Upper lobe of right lung (tissue), 1 donor: ENCODE results near the gene SMIM33. TPM values are rescaled to one million over a fixed set of nuclear protein-coding genes. Genes with fewer than 3 reads are reported as not detected.

Source experiments
- ATAC-seq: fragments of 200-7000 bp; cut with Tn5 transposase; one replicate; pipeline ENCODE4 v1.9.1; 2020; ENCODE audit warnings: mild to moderate bottlenecking, moderate library complexity
- DNase-seq: peaks from one replicate; pipeline ENCODE4 v3.0.0-alpha.2; 2020
- H3K27ac ChIP-seq: fragments of 200-600 bp; one replicate; pipeline ENCODE4 v1.8.0; 2022
- H3K27me3 ChIP-seq: fragments of 200-600 bp; one replicate; pipeline ENCODE4 v1.8.0; 2022; ENCODE audit warnings: mild to moderate bottlenecking
- H3K36me3 ChIP-seq: fragments of 200-600 bp; one replicate; pipeline ENCODE4 v1.8.0; 2022
- H3K4me1 ChIP-seq: fragments of 200-600 bp; one replicate; pipeline ENCODE4 v1.8.0; 2022
- H3K4me3 ChIP-seq: fragments of 200-600 bp; one replicate; pipeline ENCODE4 v1.8.0; 2022; ENCODE audit warnings: mild to moderate bottlenecking
- H3K9me3 ChIP-seq: fragments of 200-600 bp; one replicate; pipeline ENCODE4 v1.8.0; 2022
- CTCF ChIP-seq: fragments of 200-600 bp; IDR thresholded peaks from one replicate; pipeline ENCODE4 v1.8.0; 2022; ENCODE audit warnings: antibody characterized with exemption
- intact Hi-C: fragments of 100-400 bp; cut with DNase I; formaldehyde crosslinking; loops from one replicate; pipeline ENCODE4 v1.11.0; 2022
- total RNA-seq: library from RNA; stranded (reverse); fragmentation: NEBNext Ultra II Directional; extraction: Animal tissue kit (Norgen Biotek cat#: 25700); gene quantifications from one replicate; pipeline ENCODE4 v1.2.1, GENCODE V29; 2021
- donor health status: DM: no; HTN: yes; CAD: no; lungs with severe emphysema.

Gene SMIM33
- total RNA-seq, 1 donor from 2014 or later = not detected

DNA sequence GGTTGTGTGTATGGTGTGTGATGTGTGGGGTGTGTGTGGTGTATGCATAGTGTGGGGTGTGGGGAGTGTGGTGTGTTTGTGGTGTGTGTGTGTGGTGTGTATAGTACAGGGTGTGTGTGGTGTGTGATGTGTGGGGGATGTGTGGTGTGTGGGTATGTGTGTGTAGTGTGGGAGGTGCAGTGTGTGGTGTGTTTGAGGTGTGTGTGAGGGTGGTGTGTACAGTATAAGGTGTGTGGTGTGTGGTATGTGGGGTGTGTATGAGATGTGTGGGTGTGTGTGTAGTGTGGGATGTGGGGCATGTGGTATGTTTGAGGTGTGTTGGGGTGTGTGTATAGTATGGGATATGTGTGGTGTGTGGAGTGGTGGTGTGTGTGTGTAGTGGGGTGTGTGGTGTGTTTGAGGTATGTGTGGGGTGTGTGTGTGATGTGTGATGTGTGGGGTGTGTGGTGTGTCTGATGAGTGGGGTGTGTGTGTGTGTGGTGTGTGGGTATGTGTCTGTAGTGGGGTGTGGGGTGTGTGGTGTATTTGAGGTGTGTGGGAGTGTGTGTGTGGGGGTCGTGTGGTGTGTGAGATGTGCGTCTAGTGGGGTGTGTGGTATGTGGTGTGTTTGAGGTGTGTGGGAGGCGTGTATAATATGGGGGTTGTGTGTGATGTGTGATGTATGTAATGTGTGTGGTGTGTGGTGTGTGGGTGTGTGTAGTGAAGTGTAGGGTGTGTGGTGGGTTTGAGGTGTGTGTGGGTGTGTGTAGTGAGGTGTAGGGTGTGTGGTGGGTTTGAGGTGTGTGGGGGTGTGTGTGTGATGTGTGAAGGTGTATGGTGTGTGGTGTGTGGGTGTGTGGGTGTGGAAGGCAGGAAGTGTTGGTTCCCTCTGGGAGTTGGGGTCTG is 16.9 kb upstream of the SMIM33 start:
- ATAC-seq (peak; percentile 19), DNase-seq (peak; percentile 27)
- Histone ChIP-seq H3K36me3 (no peaks in the 10 kb centered on the region), H3K9me3 (no peaks in the 10 kb centered on the region), H3K4me3 (no peak overlapping the region), H3K27me3 (no peaks in the 10 kb centered on the region), H3K4me1 (peaks cover 4% of the 10 kb centered on the region), H3K27ac (no peak overlapping the region)
- TF ChIP-seq CTCF = no peak
- intact Hi-C loops = no loop called here

GRCh38 chr5:139454568-139455290 is 16.1 kb upstream of the SMIM33 start:
- no peaks in the 10 kb centered on the region for H3K27me3 ChIP-seq
- DNase-seq (peak; percentile 33), ATAC-seq (no peak)
- H3K27ac ChIP-seq = no peak overlapping the region
- TF ChIP-seq CTCF = no peak
- H3K36me3 ChIP-seq = no peaks in the 10 kb centered on the region
- H3K4me3 ChIP-seq = no peak overlapping the region
- no peaks in the 10 kb centered on the region for H3K9me3 ChIP-seq
- H3K4me1 ChIP-seq = peaks cover 8% of the 10 kb centered on the region
- intact Hi-C loops = no loop called here

GRCh38 chr5:139456776-139457175 is 14.0 kb upstream of the SMIM33 start:
- Histone ChIP-seq H3K36me3 (no peaks in the 10 kb centered on the region), H3K9me3 (no peaks in the 10 kb centered on the region), H3K27ac (no peak overlapping the region), H3K4me3 (no peak overlapping the region), H3K4me1 (peaks cover 11% of the 10 kb centered on the region), H3K27me3 (no peaks in the 10 kb centered on the region)
- intact Hi-C loops = no loop called here
- DNase-seq (no peak), ATAC-seq (no peak)
- no peak for TF ChIP-seq CTCF

DNA sequence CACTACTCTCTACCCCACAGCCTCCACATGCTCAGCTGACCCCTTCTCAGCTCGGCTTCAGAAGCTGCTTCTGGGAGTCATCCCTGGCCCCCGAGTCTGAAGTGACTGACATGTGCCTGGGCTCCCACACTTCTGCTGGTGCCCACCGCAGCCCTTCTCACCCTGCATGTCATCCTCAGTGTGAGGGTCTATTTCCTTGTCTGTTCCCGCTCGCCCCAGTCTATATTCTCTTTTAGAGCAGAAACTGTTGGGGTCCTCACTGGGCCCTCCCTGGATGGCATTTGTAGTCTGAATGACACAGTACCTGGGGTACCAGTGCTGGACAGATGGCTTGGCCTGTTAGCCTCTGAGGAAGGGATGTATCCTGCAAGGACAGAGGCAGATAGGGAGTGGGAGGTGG is 13.6 kb upstream of the SMIM33 start:
- intact Hi-C loops = no loop called here
- DNase-seq = no peak
- no peaks in the 10 kb centered on the region for H3K9me3 ChIP-seq
- TF ChIP-seq CTCF = no peak
- peaks cover 11% of the 10 kb centered on the region for H3K4me1 ChIP-seq
- no peak overlapping the region for H3K4me3 ChIP-seq
- H3K27ac ChIP-seq = no peak overlapping the region
- H3K36me3 ChIP-seq = no peaks in the 10 kb centered on the region
- no peaks in the 10 kb centered on the region for H3K27me3 ChIP-seq
- ATAC-seq = no peak

DNA sequence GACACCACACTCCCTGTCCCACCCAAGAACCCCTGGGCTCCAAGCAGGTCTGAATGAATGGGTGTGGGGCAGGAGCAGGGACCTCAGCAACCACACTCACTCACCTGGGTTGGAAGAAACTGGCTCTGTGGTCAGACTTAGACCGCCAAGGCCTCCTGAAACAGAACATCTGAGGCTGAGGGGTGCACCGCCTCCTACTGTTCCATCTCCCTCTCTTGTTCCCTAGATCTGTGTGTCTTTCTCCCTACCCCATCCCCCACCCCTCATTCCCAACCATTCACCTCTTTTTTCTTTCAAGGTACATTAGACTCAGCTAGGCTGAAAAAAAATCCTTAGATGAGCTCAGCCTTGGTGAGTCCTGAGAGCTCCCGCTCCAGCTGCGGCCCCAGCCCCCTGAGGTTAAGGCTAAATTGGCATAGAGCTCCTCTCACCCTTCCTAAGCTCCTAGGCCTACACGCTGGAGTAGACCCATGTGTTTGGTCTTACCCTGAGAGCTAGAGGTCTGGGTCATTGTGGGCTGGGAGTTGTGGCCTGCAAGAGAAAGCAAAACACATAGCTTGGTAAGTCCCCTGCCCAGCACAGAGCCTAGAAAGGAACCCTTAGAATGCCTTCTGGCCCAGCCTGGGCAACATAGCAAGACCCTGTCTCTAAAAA is 13.0 kb upstream of the SMIM33 start:
- Histone ChIP-seq H3K36me3 (no peaks in the 10 kb centered on the region), H3K27ac (peak overlapping the region; percentile 24), H3K9me3 (no peaks in the 10 kb centered on the region), H3K4me3 (no peak overlapping the region), H3K4me1 (peaks cover 11% of the 10 kb centered on the region), H3K27me3 (no peaks in the 10 kb centered on the region)
- intact Hi-C loops = no loop called here
- ATAC-seq (no peak), DNase-seq (no peak)
- no peak for TF ChIP-seq CTCF
